Gastrocnemius medialis (tissue), 4 donors: Measurements from ENCODE around the gene RELT.

ENCODE experiments used
- POLR2A ChIP-seq, 2 donors: fragments of 450-650 bp; IDR thresholded peaks; one replicate each; pipeline ENCODE4 v1.6.1; 2017; ENCODE audit warnings: antibody characterized with exemption in 2 of 2, mild to moderate bottlenecking in 2 of 2, moderate library complexity in 2 of 2
- TF ChIP-seq, protein P1 (sequence below), 5 experiments: fragments of 450-650 bp in 3 of 5; fragments of 200-600 bp in 2 of 5; sonication (generic) in 2 of 5; IDR thresholded peaks in 4 of 5; conservative IDR thresholded peaks in 1 of 5; 1 replicate in 4 of 5; 2 replicates in 1 of 5; pipeline ENCODE4 v1.5.1; 2016 to 2019; ENCODE audit warnings: antibody characterized with exemption in 5 of 5, mild to moderate bottlenecking in 3 of 5, moderate library complexity in 3 of 5

DNA sequence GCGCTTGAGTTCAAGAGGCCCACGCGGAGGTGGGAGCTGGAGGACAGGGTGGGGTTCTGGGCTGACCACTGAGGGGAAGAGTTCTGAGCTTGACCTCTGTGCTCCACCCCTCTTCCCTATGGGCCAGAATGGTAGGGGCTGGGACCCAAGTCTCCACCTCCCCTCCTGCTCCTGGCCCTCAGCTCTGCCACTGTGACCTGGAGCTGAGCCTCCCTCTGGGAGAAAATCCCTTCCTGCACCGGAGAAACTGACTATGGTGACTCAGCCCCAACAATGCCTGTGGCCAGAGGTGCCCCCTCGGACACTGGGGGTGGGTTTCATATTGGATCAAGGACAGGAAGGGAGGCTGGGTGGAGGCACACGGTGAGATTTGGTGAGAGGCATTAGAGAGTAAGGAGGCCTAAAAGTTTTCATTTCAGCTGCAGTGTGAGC is 23.0 kb downstream of the RELT start:
- no peak for TF ChIP-seq POLR2A (IDR thresholded peaks at IDR 0.05)
- TF ChIP-seq, protein P1, sequence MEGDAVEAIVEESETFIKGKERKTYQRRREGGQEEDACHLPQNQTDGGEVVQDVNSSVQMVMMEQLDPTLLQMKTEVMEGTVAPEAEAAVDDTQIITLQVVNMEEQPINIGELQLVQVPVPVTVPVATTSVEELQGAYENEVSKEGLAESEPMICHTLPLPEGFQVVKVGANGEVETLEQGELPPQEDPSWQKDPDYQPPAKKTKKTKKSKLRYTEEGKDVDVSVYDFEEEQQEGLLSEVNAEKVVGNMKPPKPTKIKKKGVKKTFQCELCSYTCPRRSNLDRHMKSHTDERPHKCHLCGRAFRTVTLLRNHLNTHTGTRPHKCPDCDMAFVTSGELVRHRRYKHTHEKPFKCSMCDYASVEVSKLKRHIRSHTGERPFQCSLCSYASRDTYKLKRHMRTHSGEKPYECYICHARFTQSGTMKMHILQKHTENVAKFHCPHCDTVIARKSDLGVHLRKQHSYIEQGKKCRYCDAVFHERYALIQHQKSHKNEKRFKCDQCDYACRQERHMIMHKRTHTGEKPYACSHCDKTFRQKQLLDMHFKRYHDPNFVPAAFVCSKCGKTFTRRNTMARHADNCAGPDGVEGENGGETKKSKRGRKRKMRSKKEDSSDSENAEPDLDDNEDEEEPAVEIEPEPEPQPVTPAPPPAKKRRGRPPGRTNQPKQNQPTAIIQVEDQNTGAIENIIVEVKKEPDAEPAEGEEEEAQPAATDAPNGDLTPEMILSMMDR (IDR thresholded peaks at IDR 0.05 in 4 of 5, conservative IDR thresholded peaks at IDR 0.05 in 1 of 5): no peak
